Skeletal muscle tissue (tissue), 4 donors: ENCODE results near the gene PCSK7. TPM values are rescaled to one million over a fixed set of nuclear protein-coding genes. Genes with fewer than 3 reads are reported as not detected.
"Not testable (repeated sequence)": the region's sequence is repeated elsewhere in the genome, so short reads cannot be mapped to it uniquely, and the experiment has no call there.

ENCODE experiments used
- H3K27ac ChIP-seq: one replicate; pipeline ENCODE4 v1.7.0; 2013; ENCODE audit warnings: mild to moderate bottlenecking, low read depth, low read length, inconsistent platforms
- H3K27me3 ChIP-seq, 3 donors: one replicate each; pipeline ENCODE4 v1.7.0; 2013; ENCODE audit warnings: low read length in 3 of 3; ENCODE audit not compliant: control insufficient read depth in 3 of 3, insufficient read depth in 3 of 3
- H3K36me3 ChIP-seq, 3 donors: one replicate each; pipeline ENCODE4 v1.7.0; 2013; ENCODE audit warnings: low read length in 3 of 3; ENCODE audit not compliant: control insufficient read depth in 3 of 3, insufficient read depth in 3 of 3
- H3K4me1 ChIP-seq, 3 donors: one replicate each; pipeline ENCODE4 v1.7.0; 2013; ENCODE audit warnings: low read length in 3 of 3, mild to moderate bottlenecking in 3 of 3; ENCODE audit not compliant: control insufficient read depth in 3 of 3, insufficient read depth in 3 of 3
- H3K4me3 ChIP-seq, 3 donors: one replicate each; pipeline ENCODE4 v1.7.0; 2013; ENCODE audit warnings: low read length in 3 of 3
- H3K9ac ChIP-seq, 3 donors: one replicate each; pipeline ENCODE4 v1.7.0; 2013; ENCODE audit warnings: low read length in 3 of 3, mild to moderate bottlenecking in 3 of 3, moderate library complexity in 2 of 3, low read depth in 1 of 3
- H3K9me3 ChIP-seq, 3 donors: one replicate each; pipeline ENCODE4 v1.7.0; 2013; ENCODE audit warnings: low read length in 3 of 3; ENCODE audit not compliant: control insufficient read depth in 3 of 3
- total RNA-seq: library from RNA; depleted of rRNA; stranded (reverse); fragments of >200 nt; gene quantifications from one replicate; pipeline ENCODE4 v1.2.3, GENCODE V29; 2014
- donor health status: Osteomylitis.

The PCSK7 gene
- total RNA-seq, 1 donor from 2014 or later = 16.2 TPM

DNA sequence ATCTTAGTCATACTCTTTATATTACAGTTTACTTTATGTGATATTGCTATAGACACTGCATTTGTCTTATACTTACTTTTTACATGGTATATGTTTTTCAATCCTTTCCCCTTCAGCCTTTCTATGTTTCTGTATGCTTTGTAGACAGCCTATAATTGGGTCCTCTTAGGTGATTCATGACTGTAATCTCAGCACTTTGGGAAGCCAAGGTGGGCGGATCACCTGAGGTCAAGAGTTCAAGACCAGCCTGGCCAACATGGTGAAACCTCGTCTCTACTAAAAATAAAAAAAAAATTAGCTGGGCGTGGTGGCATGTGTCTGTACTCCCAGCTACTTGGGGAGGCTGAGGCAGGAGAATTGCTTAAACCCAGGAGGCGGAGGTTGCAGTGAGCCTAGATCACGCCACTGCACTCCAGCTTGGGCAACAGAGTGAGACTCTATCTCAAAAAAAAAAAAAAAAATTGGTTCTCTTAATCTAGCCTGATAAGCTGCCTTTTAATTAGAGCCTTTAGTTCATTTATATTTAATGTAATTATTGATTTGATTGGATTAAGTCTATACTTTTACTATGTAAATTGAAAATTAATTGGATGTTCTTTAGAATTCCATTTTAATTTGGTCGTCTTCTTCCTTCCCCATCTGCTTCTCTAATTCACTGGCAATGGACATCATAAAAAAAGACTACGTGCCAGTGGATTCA is 32.9 kb upstream of the PCSK7 start:
- not testable (repeated sequence) for H3K9ac ChIP-seq, H3K9me3 ChIP-seq, H3K4me3 ChIP-seq, H3K27ac ChIP-seq, H3K27me3 ChIP-seq, H3K4me1 ChIP-seq
- peaks cover 0 to 16% (median 9%) of the 10 kb centered on the region in 3 donors for H3K36me3 ChIP-seq

DNA sequence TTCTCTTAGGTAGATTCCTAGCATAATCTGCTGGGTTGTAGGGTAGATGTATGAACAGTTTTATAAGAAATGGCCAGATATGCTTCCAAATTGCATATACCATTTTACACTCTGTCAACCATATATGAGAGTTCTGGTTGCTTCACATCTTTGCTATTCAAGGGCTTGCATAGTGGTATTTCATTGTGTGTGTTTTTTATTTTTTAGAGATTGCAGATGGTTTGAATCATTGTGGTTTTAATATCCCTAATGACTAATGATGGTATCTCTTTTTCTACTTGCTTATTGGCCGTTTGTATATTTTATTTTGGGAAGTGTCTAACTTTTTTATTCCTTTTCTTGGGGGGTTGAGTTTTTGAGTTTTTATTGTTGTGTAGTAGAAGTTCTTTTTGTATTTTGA is 27.5 kb upstream of the PCSK7 start:
- Histone ChIP-seq H3K36me3 (peaks cover 0 to 23% (median 19%) of the 10 kb centered on the region in 3 donors), H3K9me3 (no peaks in the 10 kb centered on the region), H3K4me1 (no peaks in the 10 kb centered on the region), H3K27me3 (no peaks in the 10 kb centered on the region), H3K9ac (no peak overlapping the region), H3K27ac (no peak overlapping the region), H3K4me3 (no peak overlapping the region)

DNA sequence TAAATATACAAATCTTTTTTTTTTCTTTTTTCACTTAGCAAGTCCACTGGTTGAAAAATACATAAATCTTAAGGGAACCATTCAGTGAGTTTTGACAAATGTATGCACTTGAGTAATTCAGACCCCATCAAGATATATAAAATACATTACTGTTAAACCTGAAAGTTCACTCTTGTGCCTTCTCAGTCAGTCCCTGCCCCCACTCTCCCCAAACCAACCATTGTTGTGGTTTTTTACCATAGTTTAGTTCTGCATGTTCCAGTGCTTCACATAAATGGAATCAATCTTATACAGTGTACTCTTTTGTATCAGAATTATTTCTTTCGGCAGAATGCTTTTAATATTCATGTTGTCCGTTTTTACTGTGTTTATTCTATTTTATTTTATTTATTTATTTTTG is 26.7 kb upstream of the PCSK7 start:
- H3K4me3 ChIP-seq = no peak overlapping the region
- H3K36me3 ChIP-seq = peaks cover 0 to 26% (median 20%) of the 10 kb centered on the region in 3 donors
- H3K9ac ChIP-seq = no peak overlapping the region

DNA sequence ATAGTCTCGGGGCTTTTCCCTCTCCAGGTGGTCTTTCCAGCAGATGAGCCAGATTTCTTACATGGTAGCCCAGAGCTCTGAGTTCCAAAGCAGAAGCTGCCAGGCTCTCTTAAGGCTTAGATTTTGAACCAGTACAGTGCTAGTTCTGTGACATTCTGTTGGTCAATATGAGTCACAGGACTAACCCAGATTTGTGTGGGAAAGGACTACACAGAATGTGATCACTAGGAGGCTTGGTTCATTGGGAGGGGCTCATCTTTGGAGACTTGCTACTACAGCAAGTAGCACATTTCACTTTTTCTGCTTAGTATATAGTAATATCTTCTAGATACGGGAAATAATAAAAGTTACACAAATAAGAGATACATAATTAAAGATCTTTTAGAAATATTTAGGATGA is 24.7 kb upstream of the PCSK7 start:
- H3K9ac ChIP-seq = no peak overlapping the region
- H3K4me3 ChIP-seq = no peak overlapping the region
- H3K27me3 ChIP-seq = no peaks in the 10 kb centered on the region
- peaks cover 0 to 30% (median 21%) of the 10 kb centered on the region in 3 donors for H3K36me3 ChIP-seq
- H3K27ac ChIP-seq = no peak overlapping the region
- no peaks in the 10 kb centered on the region for H3K4me1 ChIP-seq
- H3K9me3 ChIP-seq = no peaks in the 10 kb centered on the region

More for the DNA sequence above, 26.7 kb upstream of the PCSK7 start:
- no peaks in the 10 kb centered on the region for H3K9me3 ChIP-seq
- H3K27ac ChIP-seq = no peak overlapping the region
- no peaks in the 10 kb centered on the region for H3K4me1 ChIP-seq
- H3K27me3 ChIP-seq = no peaks in the 10 kb centered on the region

DNA sequence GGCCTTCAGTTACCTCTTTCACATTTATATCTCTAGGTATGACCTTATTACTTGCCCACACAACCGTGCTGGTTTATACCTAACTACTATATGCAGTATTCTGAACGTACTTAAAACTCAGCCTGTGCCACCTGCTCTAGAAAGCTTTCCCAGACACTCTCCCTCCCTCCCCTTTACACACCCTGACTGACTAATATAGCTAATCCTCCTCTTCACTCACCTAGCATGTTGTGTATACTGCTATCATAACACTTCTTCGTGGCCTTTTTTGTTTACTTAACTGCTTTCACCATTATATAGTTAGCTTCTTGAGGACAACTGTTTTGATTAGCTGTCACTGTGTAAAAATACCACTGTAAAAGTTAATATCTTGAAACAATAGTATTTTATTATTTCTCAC is 24.1 kb upstream of the PCSK7 start:
- Histone ChIP-seq H3K9ac (no peak overlapping the region), H3K9me3 (no peaks in the 10 kb centered on the region), H3K36me3 (peaks cover 0 to 29% (median 16%) of the 10 kb centered on the region in 3 donors), H3K27me3 (no peaks in the 10 kb centered on the region), H3K27ac (no peak overlapping the region), H3K4me1 (no peaks in the 10 kb centered on the region), H3K4me3 (no peak overlapping the region)

DNA sequence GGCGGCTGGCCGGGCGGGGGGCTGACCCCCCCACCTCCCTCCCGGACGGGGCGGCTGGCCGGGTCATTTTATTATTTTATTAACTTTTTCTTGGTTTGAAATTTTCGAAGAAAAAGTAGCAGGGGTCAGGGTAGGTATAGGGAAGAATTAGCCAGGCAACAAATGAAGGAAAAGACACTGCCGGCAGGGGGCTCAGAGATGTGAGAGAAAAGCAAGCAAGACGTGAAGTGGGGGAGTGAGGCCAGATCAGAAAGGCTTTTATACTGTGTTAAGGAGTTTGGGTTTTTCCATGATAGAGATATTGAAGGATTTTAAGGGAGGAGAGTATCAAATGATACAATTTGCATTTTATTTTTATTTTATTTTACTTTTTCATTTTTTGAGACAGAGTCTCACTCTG is 19.6 kb upstream of the PCSK7 start:
- Histone ChIP-seq H3K9me3 (no peaks in the 10 kb centered on the region), H3K9ac (no peak overlapping the region), H3K27ac (no peak overlapping the region), H3K27me3 (no peaks in the 10 kb centered on the region), H3K4me3 (no peak overlapping the region), H3K36me3 (peaks cover 21 to 47% (median 28%) of the 10 kb centered on the region in 3 donors), H3K4me1 (no peaks in the 10 kb centered on the region)

DNA sequence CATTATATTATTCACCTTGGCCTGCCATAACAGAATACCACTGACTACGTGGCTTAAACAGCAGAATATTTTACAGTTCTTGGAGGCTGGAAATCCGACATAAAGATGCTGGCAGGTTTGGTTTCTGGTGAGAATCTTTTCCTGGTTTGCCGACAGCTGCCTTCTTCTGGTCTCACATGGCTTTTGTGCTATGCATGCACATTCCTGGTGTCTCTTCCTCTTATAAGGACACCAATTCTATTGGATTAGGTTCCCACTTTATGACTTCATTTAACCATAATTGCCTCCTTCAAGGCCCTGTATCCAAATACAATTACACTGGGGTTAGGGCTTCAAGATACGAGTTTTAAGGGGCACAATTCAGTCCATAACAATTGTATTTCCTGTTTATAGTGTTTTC is 17.7 kb upstream of the PCSK7 start:
- Histone ChIP-seq H3K4me3 (no peak overlapping the region), H3K4me1 (no peaks in the 10 kb centered on the region), H3K27ac (no peak overlapping the region), H3K9ac (no peak overlapping the region), H3K9me3 (no peaks in the 10 kb centered on the region), H3K27me3 (no peaks in the 10 kb centered on the region), H3K36me3 (peaks cover 32 to 48% (median 38%) of the 10 kb centered on the region in 3 donors)

DNA sequence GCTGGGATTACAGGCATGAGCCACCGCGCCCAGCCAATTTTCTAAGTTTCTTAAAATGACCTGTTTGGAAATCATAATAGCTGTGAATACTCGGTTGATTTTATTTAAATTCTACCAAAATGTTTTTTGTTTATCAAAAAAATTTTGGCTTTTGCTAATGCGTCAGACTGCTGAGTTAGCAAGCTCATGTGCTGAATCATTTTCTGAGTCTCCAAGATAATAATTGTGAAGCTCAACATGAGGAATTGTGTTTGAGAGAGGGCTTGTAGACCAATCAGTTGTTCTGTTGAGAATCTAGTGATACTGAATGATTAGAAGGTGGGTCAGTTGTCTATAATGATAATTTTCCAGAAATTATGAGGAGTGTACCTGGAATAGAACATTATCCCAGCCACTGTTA is 16.5 kb upstream of the PCSK7 start:
- no peaks in the 10 kb centered on the region for H3K4me1 ChIP-seq
- no peak overlapping the region for H3K9ac ChIP-seq
- no peak overlapping the region for H3K27ac ChIP-seq
- H3K4me3 ChIP-seq = no peak overlapping the region
- H3K36me3 ChIP-seq = peaks cover 39 to 52% (median 43%) of the 10 kb centered on the region in 3 donors
- no peaks in the 10 kb centered on the region for H3K9me3 ChIP-seq
- H3K27me3 ChIP-seq = no peaks in the 10 kb centered on the region

DNA sequence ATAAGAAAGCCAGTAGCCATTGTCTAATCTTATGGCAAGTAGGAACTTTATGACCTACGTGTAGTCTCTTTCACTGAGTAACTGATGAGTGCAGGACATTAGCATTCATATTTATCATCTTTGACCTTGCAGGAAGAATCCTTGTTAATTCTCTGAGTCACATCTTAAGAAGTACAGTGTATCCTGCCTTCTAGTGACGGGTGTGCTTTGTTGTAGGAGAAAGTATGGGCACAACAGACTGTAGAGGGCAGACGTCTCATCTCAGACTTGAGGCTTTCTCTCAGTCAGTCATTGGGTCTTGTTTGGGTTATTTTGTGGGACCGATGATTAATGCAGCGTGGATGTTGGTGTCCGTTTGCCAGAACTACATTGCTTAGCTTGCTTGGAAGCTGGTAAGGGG is 7.4 kb upstream of the PCSK7 start:
- Histone ChIP-seq H3K27me3 (no peaks in the 10 kb centered on the region), H3K4me1 (peaks cover 0 to 2% (median 0%) of the 10 kb centered on the region in 3 donors), H3K9ac (no peak overlapping the region), H3K4me3 (no peak overlapping the region), H3K9me3 (no peaks in the 10 kb centered on the region), H3K36me3 (peaks cover 25 to 34% (median 30%) of the 10 kb centered on the region in 3 donors), H3K27ac (no peak overlapping the region)

DNA sequence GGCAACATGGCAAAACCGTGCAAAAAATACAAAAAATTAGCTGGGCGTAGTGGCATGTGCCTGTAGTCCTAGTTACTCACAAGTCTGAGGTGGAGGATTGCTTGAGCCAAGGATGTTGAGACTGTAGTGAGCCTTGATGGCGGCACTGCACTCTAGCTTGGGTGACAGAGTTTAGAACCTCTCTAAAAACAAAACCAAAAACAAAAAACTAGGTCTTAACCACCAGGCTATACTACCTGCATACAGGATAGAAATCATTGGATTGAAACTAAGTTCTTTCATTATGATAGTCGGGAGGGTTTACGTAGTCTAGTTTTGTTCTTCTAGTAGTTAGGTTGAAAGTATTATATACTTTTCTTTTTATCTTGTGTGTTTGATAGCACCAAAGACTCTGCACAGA is 6.3 kb upstream of the PCSK7 start:
- no peaks in the 10 kb centered on the region for H3K27me3 ChIP-seq
- H3K27ac ChIP-seq = no peak overlapping the region
- no peak overlapping the region for H3K4me3 ChIP-seq
- no peak overlapping the region for H3K9ac ChIP-seq
- peaks cover 18 to 29% (median 22%) of the 10 kb centered on the region in 3 donors for H3K36me3 ChIP-seq
- no peaks in the 10 kb centered on the region for H3K9me3 ChIP-seq
- H3K4me1 ChIP-seq = peaks cover 5 to 13% (median 7%) of the 10 kb centered on the region in 3 donors
